T-helper 1 cell treated with Interleukin-12 subunit alpha and Interleukin-12 subunit beta and Interleukin-4 antibody, amounts not matched to agents 30 μg/mL and 1 μg/mL, for 36 hours (primary cell): ENCODE data around the gene EHF.

ENCODE experiments used
- H3K27ac Mint-ChIP-seq: one replicate; pipeline ENCODE4 v1.8.0; 2021; ENCODE audit warnings: mild to moderate bottlenecking, mixed read lengths
- H3K27me3 Mint-ChIP-seq: one replicate; pipeline ENCODE4 v1.8.0; 2021; ENCODE audit warnings: low read depth, mixed read lengths
- H3K36me3 Mint-ChIP-seq: one replicate; pipeline ENCODE4 v1.8.0; 2021; ENCODE audit warnings: low read depth, mixed read lengths
- H3K4me1 Mint-ChIP-seq: one replicate; pipeline ENCODE4 v1.8.0; 2021; ENCODE audit warnings: low read depth, mixed read lengths
- H3K4me3 Mint-ChIP-seq: one replicate; pipeline ENCODE4 v1.8.0; 2021; ENCODE audit warnings: mild to moderate bottlenecking, moderate library complexity, mixed read lengths
- H3K9me3 Mint-ChIP-seq: one replicate; pipeline ENCODE4 v1.8.0; 2021; ENCODE audit warnings: mixed read lengths

EHF gene

GRCh38 chr11:34594603-34595002 lies 26.3 kb upstream of the EHF start:
- Mint-ChIP-seq H3K27me3 (peaks cover 38% of the 10 kb centered on the region), H3K36me3 (no peaks in the 10 kb centered on the region), H3K27ac (no peak overlapping the region), H3K4me1 (no peaks in the 10 kb centered on the region), H3K9me3 (no peaks in the 10 kb centered on the region), H3K4me3 (no peak overlapping the region)

GRCh38 chr11:34595391-34595790 lies 25.5 kb upstream of the EHF start:
- H3K27me3 Mint-ChIP-seq = peaks cover 38% of the 10 kb centered on the region

GRCh38 chr11:34595960-34596644 lies 24.8 kb upstream of the EHF start:
- Mint-ChIP-seq H3K27ac (no peak overlapping the region), H3K36me3 (no peaks in the 10 kb centered on the region), H3K4me3 (no peak overlapping the region), H3K27me3 (peaks cover 36% of the 10 kb centered on the region), H3K9me3 (no peaks in the 10 kb centered on the region), H3K4me1 (no peaks in the 10 kb centered on the region)

More at GRCh38 chr11:34595391-34595790, 25.5 kb upstream of the EHF start:
- H3K9me3 Mint-ChIP-seq = no peaks in the 10 kb centered on the region
- no peak overlapping the region for H3K4me3 Mint-ChIP-seq
- no peaks in the 10 kb centered on the region for H3K4me1 Mint-ChIP-seq
- no peaks in the 10 kb centered on the region for H3K36me3 Mint-ChIP-seq
- no peak overlapping the region for H3K27ac Mint-ChIP-seq

DNA sequence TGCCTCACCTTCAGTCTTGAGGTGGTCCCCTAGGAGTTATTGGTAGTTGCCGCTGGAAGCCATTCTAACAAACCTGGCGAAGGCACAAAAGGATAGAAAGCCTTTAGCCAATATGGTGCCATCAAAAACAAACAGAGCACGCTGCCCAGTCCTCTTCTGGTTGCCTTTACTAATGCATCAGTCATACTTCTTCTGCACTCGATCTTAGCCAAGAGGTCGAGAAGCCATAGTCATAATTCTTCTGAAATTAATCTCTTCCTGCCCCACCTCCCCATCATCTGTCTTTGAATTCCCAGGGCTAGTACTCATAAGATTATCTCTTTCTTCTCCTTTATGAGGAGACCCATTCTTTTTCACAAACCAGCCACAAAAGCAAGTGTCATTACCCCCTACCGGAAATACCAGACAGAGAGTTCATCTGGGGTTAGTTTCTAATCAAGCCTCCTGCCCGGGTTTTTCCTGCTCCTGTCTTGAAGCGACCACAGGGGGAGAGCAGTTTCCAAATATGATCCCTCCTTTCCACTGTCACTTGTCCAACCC lies 21.4 kb upstream of the EHF start:
- no peaks in the 10 kb centered on the region for H3K36me3 Mint-ChIP-seq
- H3K27ac Mint-ChIP-seq = no peak overlapping the region
- H3K9me3 Mint-ChIP-seq = no peaks in the 10 kb centered on the region
- peaks cover 17% of the 10 kb centered on the region for H3K27me3 Mint-ChIP-seq
- no peaks in the 10 kb centered on the region for H3K4me1 Mint-ChIP-seq
- H3K4me3 Mint-ChIP-seq = no peak overlapping the region

DNA sequence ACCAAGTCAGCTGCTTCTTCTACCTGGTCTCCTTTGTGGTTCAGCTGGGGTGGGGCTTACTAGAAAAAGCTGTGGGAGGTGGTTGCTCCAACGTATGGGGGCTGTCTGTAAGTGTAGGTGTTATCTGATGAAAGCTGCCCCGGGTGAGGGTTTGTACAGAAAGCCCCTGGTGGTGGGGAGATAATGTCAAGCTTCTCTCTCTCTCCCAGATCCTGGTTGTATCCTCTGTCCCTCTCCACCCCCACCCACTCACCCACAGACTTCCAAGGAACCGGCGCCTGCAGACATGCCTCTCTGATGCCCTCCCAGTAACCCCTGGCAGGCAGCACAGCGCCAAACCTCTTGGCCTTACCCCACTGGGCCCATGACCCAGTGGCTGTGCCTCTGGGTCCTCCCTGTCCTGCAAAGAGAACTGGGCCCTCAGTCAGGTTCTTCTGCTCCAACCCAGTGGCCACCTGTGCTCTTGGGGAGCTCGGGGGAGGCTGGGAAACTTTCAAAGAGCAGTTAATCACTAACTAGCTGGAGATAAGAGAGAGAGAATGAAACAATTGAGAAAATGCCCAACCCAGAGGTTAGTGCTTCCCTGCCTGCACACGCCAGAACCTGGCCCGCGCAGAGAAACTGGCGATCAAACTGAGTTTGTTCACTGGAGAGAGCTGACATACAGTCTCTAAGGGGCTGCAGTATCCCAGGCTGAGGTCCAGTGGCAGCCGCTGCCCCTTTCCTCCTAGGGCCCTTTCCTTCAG lies 20.4 kb upstream of the EHF start:
- no peaks in the 10 kb centered on the region for H3K4me1 Mint-ChIP-seq
- no peaks in the 10 kb centered on the region for H3K36me3 Mint-ChIP-seq
- H3K4me3 Mint-ChIP-seq = no peak overlapping the region
- H3K27me3 Mint-ChIP-seq = peaks cover 15% of the 10 kb centered on the region
- no peaks in the 10 kb centered on the region for H3K9me3 Mint-ChIP-seq
- no peak overlapping the region for H3K27ac Mint-ChIP-seq

- H3K4me3 Mint-ChIP-seq = no peak overlapping the region
Measured at GRCh38 chr11:34601085-34601444, 19.8 kb upstream of the EHF start.

GRCh38 chr11:34601609-34602008 lies 19.3 kb upstream of the EHF start:
- Mint-ChIP-seq H3K36me3 (no peaks in the 10 kb centered on the region), H3K4me1 (no peaks in the 10 kb centered on the region), H3K4me3 (no peak overlapping the region), H3K9me3 (no peaks in the 10 kb centered on the region), H3K27me3 (peaks cover 7% of the 10 kb centered on the region), H3K27ac (no peak overlapping the region)

More at GRCh38 chr11:34601085-34601444, 19.8 kb upstream of the EHF start:
- Mint-ChIP-seq H3K4me1 (no peaks in the 10 kb centered on the region), H3K27ac (no peak overlapping the region), H3K27me3 (peaks cover 10% of the 10 kb centered on the region), H3K9me3 (no peaks in the 10 kb centered on the region), H3K36me3 (no peaks in the 10 kb centered on the region)

GRCh38 chr11:34602245-34602644 lies 18.6 kb upstream of the EHF start:
- H3K36me3 Mint-ChIP-seq = no peaks in the 10 kb centered on the region
- H3K27ac Mint-ChIP-seq = no peak overlapping the region

GRCh38 chr11:34603129-34604001 lies 17.5 kb upstream of the EHF start:
- H3K27ac Mint-ChIP-seq = no peak overlapping the region
- H3K4me1 Mint-ChIP-seq = no peaks in the 10 kb centered on the region
- H3K36me3 Mint-ChIP-seq = no peaks in the 10 kb centered on the region
- no peaks in the 10 kb centered on the region for H3K9me3 Mint-ChIP-seq
- no peak overlapping the region for H3K4me3 Mint-ChIP-seq
- H3K27me3 Mint-ChIP-seq = peaks cover 10% of the 10 kb centered on the region

More at GRCh38 chr11:34602245-34602644, 18.6 kb upstream of the EHF start:
- H3K4me3 Mint-ChIP-seq = no peak overlapping the region
- H3K27me3 Mint-ChIP-seq = peaks cover 7% of the 10 kb centered on the region
- H3K9me3 Mint-ChIP-seq = no peaks in the 10 kb centered on the region
- H3K4me1 Mint-ChIP-seq = no peaks in the 10 kb centered on the region

DNA sequence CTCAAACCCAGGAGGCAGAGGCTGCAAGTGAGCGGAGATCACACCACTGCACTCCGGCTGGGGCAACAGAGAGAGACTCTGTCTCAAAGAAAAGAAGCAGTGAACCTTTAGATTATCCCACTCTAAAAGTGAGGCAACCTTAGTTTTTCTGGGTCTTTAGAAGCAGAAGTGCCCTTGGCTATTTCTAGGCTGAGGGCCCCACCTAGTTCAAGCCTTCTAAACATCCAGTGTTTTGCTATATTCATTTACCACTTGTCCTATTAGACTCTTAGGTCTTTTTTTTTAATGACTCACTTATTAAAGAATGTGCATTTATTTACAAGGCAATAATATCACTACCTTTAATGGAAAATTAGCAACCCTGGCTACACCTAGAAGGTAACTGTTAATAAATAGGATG lies 16.7 kb upstream of the EHF start:
- H3K27me3 Mint-ChIP-seq = peaks cover 11% of the 10 kb centered on the region
- H3K4me3 Mint-ChIP-seq = no peak overlapping the region
- no peaks in the 10 kb centered on the region for H3K36me3 Mint-ChIP-seq
- H3K4me1 Mint-ChIP-seq = no peaks in the 10 kb centered on the region
- H3K9me3 Mint-ChIP-seq = no peaks in the 10 kb centered on the region
- no peak overlapping the region for H3K27ac Mint-ChIP-seq

DNA sequence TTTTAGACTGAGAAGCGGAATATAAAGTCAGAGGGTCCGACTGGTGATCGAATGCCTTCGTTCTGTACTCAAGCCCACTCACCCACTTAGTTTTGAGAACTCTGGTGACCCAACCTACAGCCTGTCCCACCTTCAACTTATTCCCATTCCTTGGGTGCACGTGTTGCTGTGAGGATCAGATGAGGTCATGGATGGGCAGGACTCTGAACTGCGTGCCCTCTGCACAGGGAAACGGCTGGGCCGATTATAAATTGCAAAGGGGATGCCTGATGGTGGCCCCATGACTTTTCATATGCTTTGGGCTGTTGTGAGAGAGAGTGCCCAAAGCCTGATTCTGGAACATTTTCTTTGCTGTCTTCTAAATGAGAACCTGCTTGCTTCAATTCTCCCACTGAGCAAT lies 16.0 kb upstream of the EHF start:
- H3K4me1 Mint-ChIP-seq = no peaks in the 10 kb centered on the region
- H3K27me3 Mint-ChIP-seq = peaks cover 6% of the 10 kb centered on the region
- H3K4me3 Mint-ChIP-seq = no peak overlapping the region
- no peak overlapping the region for H3K27ac Mint-ChIP-seq
- H3K9me3 Mint-ChIP-seq = no peaks in the 10 kb centered on the region
- no peaks in the 10 kb centered on the region for H3K36me3 Mint-ChIP-seq

DNA sequence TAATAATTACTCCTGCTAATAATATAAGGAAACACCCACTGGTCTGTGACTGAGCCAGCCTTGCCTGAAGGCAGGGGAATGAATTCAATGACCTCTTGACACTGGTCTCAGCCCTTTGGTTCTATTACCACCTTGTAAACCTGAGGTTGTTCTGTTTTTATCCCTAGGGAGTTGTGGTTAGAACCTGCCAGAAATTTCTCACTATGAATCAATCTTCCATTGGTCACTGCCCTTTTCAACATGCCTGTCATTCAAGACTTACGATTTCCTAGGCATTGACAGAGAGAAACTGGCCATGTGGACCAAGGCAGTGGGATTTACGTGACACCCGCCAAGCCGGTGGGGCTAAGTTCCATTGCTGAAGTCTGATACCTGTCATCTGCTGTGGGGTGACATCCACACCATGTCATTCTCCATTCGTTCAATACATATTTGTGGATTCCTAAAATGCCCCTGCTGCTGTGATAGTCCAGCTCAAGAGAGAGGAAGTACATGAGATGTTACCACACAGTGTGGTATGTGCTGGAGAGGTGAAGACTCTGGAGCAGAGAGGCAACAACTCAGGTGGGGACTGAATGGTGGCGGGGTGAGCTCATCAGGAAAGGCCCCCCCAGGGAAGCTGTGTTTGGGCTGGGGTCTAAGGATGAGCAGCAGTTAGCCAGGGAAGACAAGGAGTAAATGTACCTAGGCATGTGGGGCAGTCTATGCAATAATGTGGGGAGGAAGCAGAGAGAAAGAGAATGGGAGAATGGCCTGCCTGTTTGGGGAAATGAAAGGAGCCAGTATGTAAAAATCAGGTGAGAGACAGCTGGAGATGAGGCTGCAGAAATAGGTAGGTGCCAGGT lies 15.2 kb upstream of the EHF start:
- Mint-ChIP-seq H3K4me1 (no peaks in the 10 kb centered on the region), H3K36me3 (no peaks in the 10 kb centered on the region), H3K9me3 (no peaks in the 10 kb centered on the region), H3K27me3 (peaks cover 5% of the 10 kb centered on the region), H3K27ac (no peak overlapping the region), H3K4me3 (no peak overlapping the region)

DNA sequence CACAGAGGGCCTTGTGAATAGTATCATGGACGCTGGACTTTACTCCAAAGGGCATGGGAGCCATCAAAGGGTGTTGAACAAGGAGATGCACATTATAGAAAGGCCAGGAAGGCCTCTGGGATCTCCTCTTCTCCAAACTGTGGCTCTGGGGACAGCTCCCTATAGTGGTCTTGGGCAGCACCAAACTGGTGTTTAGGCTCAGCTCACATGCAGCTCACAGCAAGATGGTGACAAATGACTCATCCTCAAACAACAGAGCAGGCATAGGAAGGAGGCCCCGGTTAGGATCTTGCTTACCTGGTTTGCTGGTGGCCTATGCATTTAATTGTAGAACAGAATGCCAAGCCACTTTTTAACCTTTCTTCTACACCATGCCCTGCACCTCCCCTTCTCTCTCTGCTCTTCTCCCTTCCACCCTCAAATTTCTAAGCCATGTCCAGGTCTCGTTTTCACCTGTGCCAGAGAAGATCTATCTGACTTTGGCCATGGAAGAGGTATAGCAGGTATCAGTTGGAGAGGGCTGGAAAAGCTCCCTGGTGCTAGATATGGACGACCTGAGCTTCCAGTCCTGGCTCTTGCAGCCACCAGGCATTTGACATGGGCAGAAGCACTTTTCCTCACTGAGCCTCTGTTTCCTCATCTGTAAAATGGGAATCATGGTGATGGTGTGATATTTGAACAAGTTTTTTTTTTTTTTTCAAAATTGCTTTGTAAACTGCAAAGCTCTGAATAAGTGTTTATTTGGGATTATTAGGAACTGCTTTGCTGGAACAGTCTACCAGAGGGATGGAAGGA lies 14.4 kb upstream of the EHF start:
- Mint-ChIP-seq H3K4me3 (no peak overlapping the region), H3K4me1 (no peaks in the 10 kb centered on the region), H3K27ac (no peak overlapping the region), H3K36me3 (no peaks in the 10 kb centered on the region), H3K9me3 (no peaks in the 10 kb centered on the region), H3K27me3 (peaks cover 5% of the 10 kb centered on the region)
